Measurements from ENCODE around the gene MRPL37.

MRPL37 gene

GRCh38 chr1:54266195-54266594 lies 66.2 kb downstream of the MRPL37 start:
- FAIRE-seq: no peak

- no peak for FAIRE-seq
Measured at GRCh38 chr1:54266908-54267307, 66.9 kb downstream of the MRPL37 start.
